Measurements from ENCODE around the gene PLAU.

The PLAU gene

DNA sequence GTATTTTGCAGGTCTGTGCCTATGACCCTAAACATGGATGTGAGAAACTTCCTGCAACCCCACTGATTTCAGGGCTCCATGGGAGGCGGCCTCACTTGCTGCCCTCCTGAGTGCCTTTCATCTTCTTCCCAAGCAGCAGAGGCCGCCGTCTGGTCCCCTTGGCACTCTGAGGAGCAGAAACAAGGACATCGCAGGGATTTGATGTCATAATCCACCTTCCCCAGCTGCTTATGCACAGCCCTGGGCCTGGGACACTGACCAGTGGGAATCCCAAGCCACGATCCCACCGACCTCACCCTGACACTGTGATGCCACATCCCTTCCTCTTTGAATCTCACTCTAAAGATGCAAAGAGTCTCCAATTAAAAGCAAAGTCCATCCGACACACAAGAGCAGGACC lies 44.3 kb upstream of the PLAU start:
- TF ChIP-seq, protein P1, sequence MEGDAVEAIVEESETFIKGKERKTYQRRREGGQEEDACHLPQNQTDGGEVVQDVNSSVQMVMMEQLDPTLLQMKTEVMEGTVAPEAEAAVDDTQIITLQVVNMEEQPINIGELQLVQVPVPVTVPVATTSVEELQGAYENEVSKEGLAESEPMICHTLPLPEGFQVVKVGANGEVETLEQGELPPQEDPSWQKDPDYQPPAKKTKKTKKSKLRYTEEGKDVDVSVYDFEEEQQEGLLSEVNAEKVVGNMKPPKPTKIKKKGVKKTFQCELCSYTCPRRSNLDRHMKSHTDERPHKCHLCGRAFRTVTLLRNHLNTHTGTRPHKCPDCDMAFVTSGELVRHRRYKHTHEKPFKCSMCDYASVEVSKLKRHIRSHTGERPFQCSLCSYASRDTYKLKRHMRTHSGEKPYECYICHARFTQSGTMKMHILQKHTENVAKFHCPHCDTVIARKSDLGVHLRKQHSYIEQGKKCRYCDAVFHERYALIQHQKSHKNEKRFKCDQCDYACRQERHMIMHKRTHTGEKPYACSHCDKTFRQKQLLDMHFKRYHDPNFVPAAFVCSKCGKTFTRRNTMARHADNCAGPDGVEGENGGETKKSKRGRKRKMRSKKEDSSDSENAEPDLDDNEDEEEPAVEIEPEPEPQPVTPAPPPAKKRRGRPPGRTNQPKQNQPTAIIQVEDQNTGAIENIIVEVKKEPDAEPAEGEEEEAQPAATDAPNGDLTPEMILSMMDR (conservative IDR thresholded peaks at IDR 0.05), result no peak
- H3K27ac ChIP-seq, result no peak overlapping the region

DNA sequence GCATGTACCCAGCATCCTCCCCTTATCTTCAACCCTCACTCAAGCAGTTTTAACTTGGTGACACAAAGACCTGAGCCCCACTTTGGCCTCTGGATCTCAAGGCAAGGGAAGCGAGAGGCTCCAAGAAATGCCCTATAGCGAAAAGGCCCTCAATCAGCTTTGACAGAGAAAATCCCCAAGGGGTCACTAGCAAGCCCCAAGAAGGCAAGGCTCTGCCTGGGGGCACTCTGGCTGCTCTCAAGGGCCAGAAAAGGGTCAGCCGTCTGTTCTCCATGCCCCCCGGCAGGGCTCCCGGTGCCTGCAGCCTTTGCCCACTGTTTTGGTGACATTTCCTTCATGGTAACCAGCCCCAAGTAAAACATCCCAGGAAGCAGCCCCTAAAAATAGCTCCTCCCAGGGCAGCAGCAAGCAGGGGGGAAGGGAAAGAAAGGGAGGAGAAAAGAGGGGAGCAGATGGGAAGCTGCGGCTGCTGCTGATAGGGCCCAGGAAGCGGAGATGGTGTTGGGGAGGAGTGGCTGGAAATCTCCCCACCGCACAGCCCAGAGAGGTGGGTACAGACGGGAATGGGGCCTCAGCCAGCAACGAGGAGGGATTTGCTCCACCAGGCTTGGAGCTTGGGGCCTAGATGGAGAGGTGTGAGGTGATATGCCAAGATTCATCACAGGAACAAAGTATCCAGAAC lies 43.7 kb upstream of the PLAU start:
- H3K27ac ChIP-seq, result no peak overlapping the region
- TF ChIP-seq, protein P1 (conservative IDR thresholded peaks at IDR 0.05), result no peak

GRCh38 chr10:73867871-73868631 lies 42.9 kb upstream of the PLAU start:
- TF ChIP-seq, protein P1 (conservative IDR thresholded peaks at IDR 0.05), result no peak
- H3K27ac ChIP-seq, result no peak overlapping the region

DNA sequence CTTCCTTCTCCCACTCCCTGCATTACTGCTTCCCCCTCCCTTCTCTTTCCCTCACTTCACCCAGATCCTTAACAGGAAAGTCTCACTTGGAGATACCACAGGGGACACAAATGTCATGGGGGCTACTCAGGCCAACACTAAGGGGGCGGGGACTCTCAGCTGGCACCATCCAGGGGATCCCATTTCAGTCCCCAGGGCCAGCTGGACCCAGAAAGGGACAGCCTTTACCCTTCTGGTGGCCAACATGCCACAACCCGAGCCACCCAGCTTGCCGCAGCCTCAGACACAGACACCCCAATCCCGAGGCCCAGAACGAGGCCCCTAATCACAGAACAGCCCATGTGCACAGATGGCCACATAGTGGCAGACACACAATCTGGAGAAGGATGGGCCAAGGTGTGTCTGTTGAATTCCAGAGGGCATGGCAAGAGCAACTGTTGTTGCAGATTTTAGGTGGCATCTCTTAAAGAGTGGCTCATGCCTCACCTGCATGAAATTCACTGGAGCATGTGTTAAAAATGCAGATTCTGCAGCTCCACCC lies 42.2 kb upstream of the PLAU start:
- no peak overlapping the region for H3K27ac ChIP-seq
- TF ChIP-seq, protein P1 (conservative IDR thresholded peaks at IDR 0.05), result no peak

GRCh38 chr10:73871295-73872189 lies 39.4 kb upstream of the PLAU start:
- H3K27ac ChIP-seq, result no peak overlapping the region
- TF ChIP-seq, protein P1 (conservative IDR thresholded peaks at IDR 0.05), result no peak

- TF ChIP-seq, protein P1 (conservative IDR thresholded peaks at IDR 0.05), result 0 out of 2 replicates have a peak, but pooled peaks have one; percentile 19
Observed at GRCh38 chr10:73872190-73872710, 38.7 kb upstream of the PLAU start.

More at GRCh38 chr10:73872190-73872710, 38.7 kb upstream of the PLAU start:
- H3K27ac ChIP-seq, result no peak overlapping the region
